ENCODE data around the gene SGMS1. TPM values are rescaled to one million over a fixed set of nuclear protein-coding genes. Genes with fewer than 3 reads are reported as not detected.
A peak's percentile ranks its signal among the peaks of the same experiment; 100 is the strongest.

SGMS1 gene
- total and polyA plus RNA-seq, 2 donors (not counting 1 experiment from before 2014, with no cell fraction given) = 39.9 to 82.1 TPM

DNA sequence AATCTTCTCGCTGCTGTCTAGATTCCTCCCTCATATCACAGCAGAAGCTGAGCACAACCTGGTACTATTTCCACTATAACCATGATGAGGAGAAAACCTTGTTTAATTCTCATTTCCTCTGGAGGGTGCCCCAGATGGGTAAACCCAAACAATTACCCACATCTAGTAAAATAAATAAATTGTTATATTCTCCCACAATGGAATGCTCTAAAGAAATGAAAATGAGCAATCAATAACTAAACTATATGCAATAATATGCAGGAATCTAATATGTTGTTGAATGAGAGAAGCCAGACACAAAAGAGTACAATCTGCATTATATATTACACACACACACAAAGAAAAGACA, 37.0 kb downstream of the SGMS1 start:
- H4K20me1 ChIP-seq (ENCODE audit: control insufficient read depth, extremely low read depth, insufficient read depth, low read length) = no peaks in the 10 kb centered on the region
- no peaks in the 10 kb centered on the region for H3K79me2 ChIP-seq (ENCODE audit: control insufficient read depth, insufficient read depth, low read length)
- H3K27ac ChIP-seq (ENCODE audit: insufficient read depth, low read length) = no peak overlapping the region
- DNase-seq (ENCODE audit: low read depth in 2 of 2) = no peak
- TF ChIP-seq EZH2 (IDR thresholded peaks at IDR 0.05; ENCODE audit: low read length, missing control alignments) = no peak
- TF ChIP-seq, protein P1, sequence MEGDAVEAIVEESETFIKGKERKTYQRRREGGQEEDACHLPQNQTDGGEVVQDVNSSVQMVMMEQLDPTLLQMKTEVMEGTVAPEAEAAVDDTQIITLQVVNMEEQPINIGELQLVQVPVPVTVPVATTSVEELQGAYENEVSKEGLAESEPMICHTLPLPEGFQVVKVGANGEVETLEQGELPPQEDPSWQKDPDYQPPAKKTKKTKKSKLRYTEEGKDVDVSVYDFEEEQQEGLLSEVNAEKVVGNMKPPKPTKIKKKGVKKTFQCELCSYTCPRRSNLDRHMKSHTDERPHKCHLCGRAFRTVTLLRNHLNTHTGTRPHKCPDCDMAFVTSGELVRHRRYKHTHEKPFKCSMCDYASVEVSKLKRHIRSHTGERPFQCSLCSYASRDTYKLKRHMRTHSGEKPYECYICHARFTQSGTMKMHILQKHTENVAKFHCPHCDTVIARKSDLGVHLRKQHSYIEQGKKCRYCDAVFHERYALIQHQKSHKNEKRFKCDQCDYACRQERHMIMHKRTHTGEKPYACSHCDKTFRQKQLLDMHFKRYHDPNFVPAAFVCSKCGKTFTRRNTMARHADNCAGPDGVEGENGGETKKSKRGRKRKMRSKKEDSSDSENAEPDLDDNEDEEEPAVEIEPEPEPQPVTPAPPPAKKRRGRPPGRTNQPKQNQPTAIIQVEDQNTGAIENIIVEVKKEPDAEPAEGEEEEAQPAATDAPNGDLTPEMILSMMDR (conservative IDR thresholded peaks at IDR 0.05 in 1 of 2, IDR thresholded peaks at IDR 0.05 in 1 of 2; ENCODE audit: low read depth in 1 of 2, low read length in 2 of 2) = no peak
- H3K9me3 ChIP-seq (ENCODE audit: control insufficient read depth, insufficient read depth, low read depth, low read length) = no peaks in the 10 kb centered on the region
- H3K27me3 ChIP-seq (ENCODE audit: control insufficient read depth, insufficient read depth, low read length) = no peaks in the 10 kb centered on the region
- no peak overlapping the region for H2AFZ ChIP-seq (ENCODE audit: low read length)
- H3K4me1 ChIP-seq (ENCODE audit: control insufficient read depth, extremely low read depth, insufficient read depth, low read length) = no peaks in the 10 kb centered on the region
- H3K36me3 ChIP-seq (ENCODE audit: control insufficient read depth, insufficient read depth, low read length) = no peaks in the 10 kb centered on the region
- no peak overlapping the region for H3K9ac ChIP-seq (ENCODE audit: insufficient read depth, low read length)
- no peak overlapping the region for H3K4me2 ChIP-seq (ENCODE audit: extremely low read depth, insufficient read depth, low read length)
- no peak overlapping the region for H3K4me3 ChIP-seq (replicated peaks in 1 of 4; ENCODE audit: control extremely low read depth in 1 of 4, insufficient read depth in 1 of 4, low read depth in 3 of 4, low read length in 4 of 4)

DNA sequence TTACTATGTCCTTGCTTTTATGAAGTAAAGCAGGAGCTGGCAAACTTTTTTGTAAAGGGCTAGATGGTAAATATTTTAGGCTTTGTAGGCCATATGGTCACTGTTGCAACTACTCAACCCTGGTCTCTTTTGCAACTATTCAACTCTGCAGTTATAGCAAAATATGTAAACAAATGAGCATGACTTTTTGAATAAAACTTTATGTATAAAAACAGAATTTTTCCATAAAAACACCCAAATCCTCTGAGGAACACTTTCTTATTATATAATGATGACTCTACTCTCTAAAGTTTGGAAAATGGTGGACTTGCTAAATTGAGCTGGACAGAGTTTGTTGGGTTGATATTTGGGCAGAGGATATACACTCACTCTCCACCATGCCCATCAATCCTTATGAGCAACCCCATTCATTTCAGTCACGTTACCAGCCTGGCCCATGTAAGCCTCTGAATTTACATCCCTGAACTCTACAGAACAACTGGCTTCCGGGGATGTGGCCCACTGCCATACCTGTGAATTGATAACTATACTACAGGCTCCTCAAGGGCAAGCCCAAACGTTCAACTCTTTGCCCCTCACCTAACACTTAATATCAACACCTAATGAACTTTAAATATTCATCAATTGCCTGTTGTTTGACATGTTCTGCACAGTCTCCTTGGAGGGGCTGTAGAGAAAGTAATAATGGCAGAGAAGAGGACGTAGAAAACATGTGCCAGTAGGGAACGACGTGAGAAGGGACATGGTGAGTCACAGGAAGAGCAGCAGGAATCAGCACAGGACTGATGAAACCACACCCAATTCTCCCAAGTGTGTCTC, 37.6 kb downstream of the SGMS1 start:
- no peak overlapping the region for H3K9ac ChIP-seq (ENCODE audit: insufficient read depth, low read length)
- no peaks in the 10 kb centered on the region for H3K27me3 ChIP-seq (ENCODE audit: control insufficient read depth, insufficient read depth, low read length)
- H3K36me3 ChIP-seq (ENCODE audit: control insufficient read depth, insufficient read depth, low read length) = no peaks in the 10 kb centered on the region
- no peaks in the 10 kb centered on the region for H4K20me1 ChIP-seq (ENCODE audit: control insufficient read depth, extremely low read depth, insufficient read depth, low read length)
- H3K4me2 ChIP-seq (ENCODE audit: extremely low read depth, insufficient read depth, low read length) = no peak overlapping the region
- no peaks in the 10 kb centered on the region for H3K4me1 ChIP-seq (ENCODE audit: control insufficient read depth, extremely low read depth, insufficient read depth, low read length)
- H3K4me3 ChIP-seq (replicated peaks in 1 of 4; ENCODE audit: control extremely low read depth in 1 of 4, insufficient read depth in 1 of 4, low read depth in 3 of 4, low read length in 4 of 4) = no peak overlapping the region
- H3K27ac ChIP-seq (ENCODE audit: insufficient read depth, low read length) = no peak overlapping the region
- no peaks in the 10 kb centered on the region for H3K79me2 ChIP-seq (ENCODE audit: control insufficient read depth, insufficient read depth, low read length)
- TF ChIP-seq, protein P1 (conservative IDR thresholded peaks at IDR 0.05 in 1 of 2, IDR thresholded peaks at IDR 0.05 in 1 of 2; ENCODE audit: low read depth in 1 of 2, low read length in 2 of 2) = no peak
- TF ChIP-seq EZH2 (IDR thresholded peaks at IDR 0.05; ENCODE audit: low read length, missing control alignments) = no peak
- peak; percentile 38 to 82 for DNase-seq (ENCODE audit: low read depth in 2 of 2)
- H3K9me3 ChIP-seq (ENCODE audit: control insufficient read depth, insufficient read depth, low read depth, low read length) = no peaks in the 10 kb centered on the region
- no peak overlapping the region for H2AFZ ChIP-seq (ENCODE audit: low read length)

DNA sequence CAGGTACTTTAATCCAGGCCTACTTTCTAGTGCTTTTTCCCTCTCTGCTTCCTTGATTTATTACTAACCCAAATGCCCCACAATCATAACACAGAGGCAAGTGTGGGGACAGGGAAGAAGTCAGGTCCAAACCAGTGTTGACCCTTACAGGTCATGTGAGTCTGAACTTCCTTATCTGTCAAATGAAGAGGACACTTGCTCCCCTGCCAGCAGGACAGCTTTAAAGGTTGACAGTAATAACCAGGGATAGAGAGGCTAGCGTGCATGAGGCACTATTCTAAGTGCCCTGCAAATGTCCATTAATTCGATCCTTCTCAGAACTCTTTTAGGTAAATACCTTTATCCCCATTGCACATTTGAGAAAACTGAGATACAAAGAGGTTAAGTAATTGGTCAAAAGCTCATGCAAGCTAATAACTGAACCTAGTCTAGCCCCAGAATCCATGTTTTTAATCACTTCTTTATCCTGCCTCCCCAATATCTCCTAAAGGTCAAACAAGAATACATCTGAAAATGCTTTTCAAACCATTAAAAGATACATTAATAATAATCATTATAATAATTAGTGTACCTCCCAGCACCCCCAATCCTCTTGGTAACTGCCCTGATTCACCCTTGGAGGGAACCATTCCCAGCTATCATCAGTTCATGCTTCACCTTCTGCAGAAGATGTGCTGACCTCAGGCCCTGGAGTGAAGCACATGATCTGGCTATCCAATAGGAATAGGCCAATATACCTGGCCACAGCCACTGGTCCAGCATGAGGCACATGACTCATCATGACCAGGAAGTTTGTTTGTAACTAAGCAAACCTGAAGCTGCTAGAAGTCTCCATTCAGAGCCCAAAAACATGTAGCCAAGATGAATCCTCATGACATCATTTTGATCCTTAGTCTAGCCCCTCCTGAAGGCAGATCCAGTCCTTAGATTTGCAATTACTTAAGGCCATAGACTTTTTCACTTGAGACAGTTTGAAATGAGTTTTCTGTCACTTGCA, 40.7 kb downstream of the SGMS1 start:
- Histone ChIP-seq H3K79me2 (ENCODE audit: control insufficient read depth, insufficient read depth, low read length) (no peaks in the 10 kb centered on the region), H3K9ac (ENCODE audit: insufficient read depth, low read length) (no peak overlapping the region), H3K9me3 (ENCODE audit: control insufficient read depth, insufficient read depth, low read depth, low read length) (no peaks in the 10 kb centered on the region), H2AFZ (ENCODE audit: low read length) (no peak overlapping the region), H3K4me2 (ENCODE audit: extremely low read depth, insufficient read depth, low read length) (no peak overlapping the region), H3K4me3 (replicated peaks in 1 of 4; ENCODE audit: control extremely low read depth in 1 of 4, insufficient read depth in 1 of 4, low read depth in 3 of 4, low read length in 4 of 4) (no peak overlapping the region), H3K36me3 (ENCODE audit: control insufficient read depth, insufficient read depth, low read length) (no peaks in the 10 kb centered on the region), H3K4me1 (ENCODE audit: control insufficient read depth, extremely low read depth, insufficient read depth, low read length) (no peaks in the 10 kb centered on the region), H3K27ac (ENCODE audit: insufficient read depth, low read length) (no peak overlapping the region), H4K20me1 (ENCODE audit: control insufficient read depth, extremely low read depth, insufficient read depth, low read length) (no peaks in the 10 kb centered on the region), H3K27me3 (ENCODE audit: control insufficient read depth, insufficient read depth, low read length) (no peaks in the 10 kb centered on the region)
- TF ChIP-seq, protein P1 (conservative IDR thresholded peaks at IDR 0.05 in 1 of 2, IDR thresholded peaks at IDR 0.05 in 1 of 2; ENCODE audit: low read depth in 1 of 2, low read length in 2 of 2) = no peak
- TF ChIP-seq EZH2 (IDR thresholded peaks at IDR 0.05; ENCODE audit: low read length, missing control alignments) = no peak
- DNase-seq (ENCODE audit: low read depth in 2 of 2) = no peak
